ENCODE measurements around the gene MYH1. TPM values are rescaled to one million over a fixed set of nuclear protein-coding genes. Genes with fewer than 3 reads are reported as not detected.
"Not testable (repeated sequence)": the region's sequence is repeated elsewhere in the genome, so short reads cannot be mapped to it uniquely, and the experiment has no call there.

Gene MYH1
- total RNA-seq: not detected
- long read RNA-seq: 0 reads

GRCh38 chr17:10518271-10519037 is at the start of gene MYH1:
MYH1 (minus strand) TSS chr17:10518542; CDS start chr17:10516642, 1,900 bp downstream.
- DNase-seq (no peak), ATAC-seq (no peak)
- intact Hi-C loops (cut with DNase I, micrococcal nuclease): no loop called here

DNA sequence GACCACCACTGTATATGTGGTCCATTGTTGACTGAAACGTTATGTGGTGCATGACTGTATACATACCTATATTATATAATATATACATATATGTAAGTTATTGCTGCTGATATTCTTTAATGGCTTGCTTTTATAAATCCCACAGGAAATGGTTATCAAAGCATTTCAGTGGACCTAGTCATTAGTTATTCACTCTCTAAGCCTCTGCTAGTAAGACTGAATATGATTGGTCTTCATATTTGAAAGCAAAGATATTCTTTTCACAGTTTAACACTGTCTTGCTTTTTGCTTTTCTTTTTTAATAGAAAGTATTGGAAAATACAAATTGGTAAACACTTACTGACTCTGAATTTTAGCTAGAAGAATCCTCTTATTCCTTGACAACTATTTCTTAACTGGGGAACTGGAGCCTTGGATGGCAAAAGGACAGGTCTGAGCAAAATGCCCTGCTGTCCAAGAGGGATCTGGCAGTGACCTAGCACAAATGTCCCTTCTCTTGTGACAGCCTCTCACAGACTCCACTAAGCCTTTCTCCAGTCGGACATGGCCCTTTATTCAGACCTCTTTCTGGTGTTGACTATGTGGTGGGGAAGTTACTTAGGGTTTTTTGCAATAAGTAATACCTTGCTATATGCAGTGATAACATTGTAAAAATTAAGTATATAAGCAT is 45.8 kb upstream of the MYH1 start:
- intact Hi-C loops (cut with DNase I, micrococcal nuclease): no loop called here
- ATAC-seq (no peak), DNase-seq (no peak)

DNA sequence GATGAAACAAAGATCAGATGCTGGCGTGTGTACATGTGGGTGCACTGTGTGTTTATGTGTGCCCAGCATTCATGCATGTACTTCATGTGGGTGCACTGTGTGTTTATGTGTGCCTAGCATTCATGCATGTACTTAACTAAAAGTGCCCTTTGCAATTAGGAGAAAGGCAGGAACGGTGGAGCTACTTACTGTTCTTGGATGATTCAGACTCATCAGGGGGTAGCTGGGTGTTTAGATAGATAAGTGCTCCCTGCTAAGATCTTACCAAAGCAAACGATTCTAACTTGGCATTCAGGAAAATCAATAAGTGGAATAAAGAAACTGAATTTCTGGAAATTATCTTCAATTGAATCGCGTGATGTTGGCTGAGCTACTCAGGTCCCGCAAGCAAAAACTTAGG is 39.7 kb upstream of the MYH1 start:
- no peak for ATAC-seq
- no peak for DNase-seq
- intact Hi-C loops (cut with DNase I, micrococcal nuclease): no loop called here

GRCh38 chr17:10557422-10557821 is 39.1 kb upstream of the MYH1 start:
- intact Hi-C loops (cut with DNase I, micrococcal nuclease): no loop called here
- no peak for ATAC-seq
- DNase-seq: peak in 1 of 2 donors; percentile 4

DNA sequence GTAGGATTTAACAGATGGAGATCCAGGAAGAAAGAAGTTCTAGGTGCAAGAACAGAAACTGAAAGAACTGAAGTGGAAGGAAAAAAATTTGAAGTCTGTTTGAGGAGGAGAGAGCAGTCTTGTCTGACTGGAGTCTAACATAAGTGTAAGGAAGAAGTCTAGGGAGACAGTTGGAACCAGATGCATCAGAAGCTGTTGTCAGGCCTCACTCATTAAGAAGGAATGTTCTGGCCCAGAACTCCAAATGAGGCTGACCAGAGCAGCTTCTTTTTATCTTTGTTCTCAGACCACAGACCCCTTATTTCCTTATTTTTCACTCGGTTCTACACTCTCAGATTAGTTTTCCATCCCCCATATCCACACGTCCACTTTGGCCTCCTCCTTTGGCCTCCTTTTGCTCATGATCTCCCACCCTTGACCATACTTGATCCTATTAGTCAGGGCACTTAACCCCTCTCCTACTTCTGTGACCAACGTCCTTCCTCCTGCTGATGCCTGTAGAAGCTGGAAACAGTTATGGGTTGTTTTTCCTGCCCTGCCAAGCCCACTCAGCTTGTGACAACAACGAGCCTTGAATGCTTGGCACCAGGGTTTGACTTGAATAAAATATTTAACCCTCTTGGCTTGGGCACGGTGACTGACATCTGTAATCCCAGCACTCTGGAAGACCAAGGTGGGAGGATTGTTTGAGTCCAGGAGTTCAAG is 38.1 kb upstream of the MYH1 start:
- ATAC-seq (no peak), DNase-seq (no peak)
- intact Hi-C loops (cut with DNase I, micrococcal nuclease): no loop called here

- intact Hi-C loops (cut with DNase I, micrococcal nuclease): no loop called here
- DNase-seq: no peak
- ATAC-seq: no peak
Measured at GRCh38 chr17:10550014-10550413, 31.7 kb upstream of the MYH1 start.

DNA sequence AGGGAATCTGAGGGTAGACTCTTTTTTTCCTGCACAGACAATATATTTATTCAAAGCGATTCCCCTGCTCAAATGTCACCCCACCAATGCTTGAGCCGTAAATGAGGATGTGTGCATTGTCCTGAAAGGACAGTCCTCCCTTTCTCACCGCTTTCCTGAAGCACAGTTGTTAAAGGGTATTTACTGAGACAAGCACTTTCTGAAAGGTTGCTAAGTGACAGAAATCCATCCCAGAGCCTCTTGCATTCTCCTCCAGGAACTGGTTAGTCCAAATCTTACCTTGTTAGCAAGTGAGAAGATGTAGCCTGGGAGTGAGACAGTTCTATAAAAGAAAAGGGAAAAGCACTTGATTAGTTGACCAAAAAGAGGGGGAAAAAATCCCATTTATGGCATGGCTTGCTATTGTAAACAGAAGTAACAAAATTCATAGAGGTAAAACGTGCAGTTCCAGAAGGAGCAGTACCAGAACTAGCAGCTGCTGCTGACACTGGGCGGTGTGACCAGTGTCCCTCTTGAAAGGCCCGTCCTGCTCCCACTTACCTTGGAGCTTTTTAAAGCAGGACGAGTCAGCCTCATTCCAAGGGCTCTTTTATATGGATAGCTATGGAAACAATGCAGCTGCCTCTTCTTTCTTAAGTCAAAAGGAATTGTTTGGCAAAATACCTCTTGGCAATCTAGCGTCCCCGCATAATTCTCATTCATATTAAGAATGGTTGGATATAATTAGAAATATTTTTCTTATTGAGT is 30.9 kb upstream of the MYH1 start, which contains the start of gene MYH2:
MYH2 (minus strand) TSS at position 563 of the 747 bp plus-strand sequence. CDS start 1,738 bp downstream, outside the sequence.
- DNase-seq (no peak), ATAC-seq (no peak)
- intact Hi-C loops (cut with DNase I, micrococcal nuclease): no loop called here

- intact Hi-C loops (cut with DNase I, micrococcal nuclease): no loop called here
- no peak for DNase-seq
- ATAC-seq: no peak
Measured at GRCh38 chr17:10547351-10547750, 29.0 kb upstream of the MYH1 start.

- intact Hi-C loops (cut with DNase I, micrococcal nuclease); ATAC-seq; DNase-seq: not testable (repeated sequence)
Measured at GRCh38 chr17:10543486-10543885, 25.1 kb upstream of the MYH1 start.

- ATAC-seq; intact Hi-C loops (cut with DNase I, micrococcal nuclease); DNase-seq: not testable (repeated sequence)
Measured at GRCh38 chr17:10541179-10541578, 22.8 kb upstream of the MYH1 start.

GRCh38 chr17:10532026-10532425 is 13.7 kb upstream of the MYH1 start:
- intact Hi-C loops (cut with DNase I, micrococcal nuclease): no loop called here
- DNase-seq: no peak
- ATAC-seq: no peak

- DNase-seq: no peak
- ATAC-seq: no peak
- intact Hi-C loops (cut with DNase I, micrococcal nuclease): no loop called here
Measured at GRCh38 chr17:10527419-10527818, 9.1 kb upstream of the MYH1 start.

- DNase-seq (no peak), ATAC-seq (no peak)
- intact Hi-C loops (cut with DNase I, micrococcal nuclease): no loop called here
Measured at GRCh38 chr17:10526517-10526916, 8.2 kb upstream of the MYH1 start.

GRCh38 chr17:10523064-10523463 is 4.7 kb upstream of the MYH1 start:
- ATAC-seq: no peak
- intact Hi-C loops (cut with DNase I, micrococcal nuclease): no loop called here
- no peak for DNase-seq

- intact Hi-C loops (cut with DNase I, micrococcal nuclease): no loop called here
- ATAC-seq (no peak), DNase-seq (no peak)
Measured at GRCh38 chr17:10521949-10522348, 3.6 kb upstream of the MYH1 start.

- DNase-seq (no peak), ATAC-seq (no peak)
- intact Hi-C loops (cut with DNase I, micrococcal nuclease): no loop called here
Measured at GRCh38 chr17:10516638-10517037, 1.7 kb downstream of the MYH1 start.

DNA sequence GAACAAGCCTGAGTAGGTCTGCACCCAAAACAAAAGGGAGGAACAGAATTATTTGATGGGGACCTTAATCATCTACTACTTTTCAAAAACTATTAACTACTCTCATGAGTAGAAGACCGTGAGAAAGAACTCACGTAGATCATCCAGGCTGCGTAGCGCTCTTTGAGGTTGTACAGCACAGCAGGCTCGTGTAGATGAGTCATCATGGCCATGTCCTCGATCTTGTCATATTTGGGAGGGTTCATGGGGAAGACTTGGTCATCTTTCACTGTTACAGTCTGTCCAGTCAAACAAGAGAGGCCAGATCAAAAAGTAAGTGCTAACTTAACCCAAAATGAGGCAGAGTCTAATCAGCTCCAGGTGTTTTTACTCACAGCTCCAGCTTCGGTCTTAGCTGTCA is 2.3 kb downstream of the MYH1 start:
- ATAC-seq (no peak), DNase-seq (no peak)
- intact Hi-C loops (cut with DNase I, micrococcal nuclease): no loop called here

DNA sequence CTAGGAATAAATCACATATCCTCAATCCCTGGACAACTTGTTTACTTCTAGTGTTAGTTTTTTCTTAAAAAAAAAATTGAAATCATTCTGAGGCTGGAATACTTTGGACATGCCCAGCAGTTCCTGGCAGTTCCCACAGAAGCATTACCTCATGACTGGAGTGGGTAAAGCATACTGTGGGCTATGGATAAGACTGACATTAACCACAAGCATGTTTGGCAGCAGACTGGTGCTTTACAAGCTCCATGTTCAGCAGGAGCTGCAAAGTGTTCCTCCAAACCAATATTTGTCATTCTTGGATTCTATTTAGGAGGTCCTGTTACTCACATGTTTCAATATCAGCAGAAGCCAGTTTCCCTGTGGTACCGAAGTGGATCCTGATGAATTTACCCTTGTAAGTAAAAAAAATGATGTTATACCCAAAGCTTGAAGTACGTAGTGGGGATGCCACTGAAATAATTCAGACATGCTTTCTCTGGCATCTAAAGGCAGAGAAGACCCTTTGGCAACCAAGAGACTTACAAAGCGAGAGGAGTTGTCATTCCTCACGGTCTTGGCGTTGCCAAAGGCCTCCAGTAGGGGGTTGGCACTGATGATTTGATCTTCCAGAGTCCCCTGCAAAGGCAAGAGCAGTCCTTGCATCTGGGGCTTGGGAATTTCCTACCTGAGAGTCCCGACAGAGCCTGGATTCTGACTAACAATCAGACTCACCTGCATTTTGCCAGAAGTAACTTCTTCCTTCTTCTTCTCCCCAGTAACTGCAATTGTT is 4.9 kb downstream of the MYH1 start:
- no peak for ATAC-seq
- no peak for DNase-seq
- intact Hi-C loops (cut with DNase I, micrococcal nuclease): no loop called here
